ENCODE measurements around the gene GRB2.
"Not testable (repeated sequence)": the region's sequence is repeated elsewhere in the genome, so short reads cannot be mapped to it uniquely, and the experiment has no call there.

GRB2 gene

DNA sequence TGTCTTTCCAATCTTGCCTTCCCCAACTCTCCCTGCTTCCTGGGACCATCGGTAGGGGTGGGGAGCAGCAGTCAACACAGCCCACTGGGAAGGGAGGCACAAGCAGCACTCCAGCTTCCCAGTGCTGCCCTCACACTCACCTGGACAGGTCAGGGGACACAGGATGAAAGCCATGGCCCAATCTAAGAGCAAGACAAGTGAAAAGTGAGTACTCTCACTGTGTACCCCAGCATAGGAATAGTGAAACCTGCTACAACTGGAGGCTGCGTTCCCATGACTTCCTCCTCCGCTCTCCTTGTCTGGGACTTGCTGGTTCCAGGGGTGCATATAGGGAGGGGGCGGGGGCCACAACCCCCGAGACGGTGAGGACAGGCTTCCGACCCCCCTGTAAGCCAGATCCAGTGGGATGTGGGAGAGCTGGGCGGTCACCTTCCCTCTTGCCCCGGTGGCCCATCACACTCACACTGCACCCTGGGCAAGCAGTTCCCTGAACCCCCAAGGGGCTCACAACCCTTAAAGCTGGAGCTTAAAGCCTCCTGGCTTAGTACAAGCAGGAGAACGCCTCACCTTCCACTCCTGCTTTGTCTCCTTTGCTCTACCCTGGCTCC is 86.8 kb downstream of the GRB2 start:
- DNase-seq (ENCODE audit: low read depth in 2 of 2), result no peak

GRCh38 chr17:75318211-75318610 is 87.3 kb downstream of the GRB2 start:
- DNase-seq (ENCODE audit: low read depth in 2 of 2), result no peak

- no peak for DNase-seq (ENCODE audit: low read depth in 2 of 2)
Measured at GRCh38 chr17:75317671-75318070, 87.8 kb downstream of the GRB2 start.

DNA sequence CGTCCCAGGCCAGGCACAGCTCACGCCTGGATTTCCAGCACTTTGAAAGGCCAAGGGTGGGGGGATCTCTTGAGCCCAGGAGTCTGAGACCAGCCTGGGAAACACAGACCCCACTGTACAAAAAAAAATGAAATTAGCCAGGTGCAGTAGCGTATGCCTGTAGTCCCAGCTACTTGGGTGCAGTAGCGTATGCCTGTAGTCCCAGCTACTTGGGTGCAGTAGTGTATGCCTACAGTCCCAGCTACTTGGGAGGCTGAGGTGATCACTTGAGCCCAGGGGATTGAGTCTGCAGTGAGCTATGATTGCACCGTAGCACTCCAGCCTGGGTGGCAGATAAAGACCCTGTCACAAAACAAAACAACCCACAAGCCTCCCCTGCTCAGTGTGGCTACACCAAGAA is 89.2 kb downstream of the GRB2 start:
- no peak for DNase-seq (ENCODE audit: low read depth in 2 of 2)

DNA sequence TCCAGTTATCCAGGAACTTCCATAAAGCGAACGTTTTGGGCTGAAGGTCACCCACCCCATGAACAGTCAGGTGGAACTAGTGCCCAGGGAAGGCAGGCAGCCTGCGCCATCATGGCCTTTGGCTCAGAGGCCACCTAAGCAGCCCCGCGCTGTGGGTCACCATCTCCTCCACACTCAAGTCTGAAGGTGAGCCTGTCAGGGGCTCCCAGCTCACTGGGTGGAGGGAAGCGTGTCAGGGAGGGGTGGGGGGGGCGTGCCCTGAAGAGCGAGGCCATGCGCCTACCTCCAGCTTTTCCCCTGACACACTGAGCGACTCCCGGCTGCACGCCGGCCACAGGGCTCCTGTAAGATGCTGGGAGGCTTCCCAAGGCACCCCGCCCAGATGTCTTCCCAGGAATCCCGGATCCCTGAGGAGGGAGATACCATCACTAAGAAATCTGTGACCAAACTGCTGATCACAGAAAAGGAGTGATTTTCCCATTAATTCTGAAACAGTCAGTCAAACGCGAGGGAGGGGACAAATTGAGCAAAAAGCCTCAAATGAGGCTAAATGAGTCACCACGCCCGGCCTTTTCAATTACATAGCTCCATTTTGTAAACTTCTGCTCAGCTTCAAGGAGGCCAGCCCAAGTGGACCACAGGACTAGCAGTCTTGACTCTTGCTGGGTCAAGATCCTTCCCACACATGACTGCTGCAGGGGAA is 89.8 kb downstream of the GRB2 start:
- no peak for DNase-seq (ENCODE audit: low read depth in 2 of 2)

- DNase-seq (ENCODE audit: low read depth in 2 of 2), result no peak
Measured at GRCh38 chr17:75313941-75314551, 91.4 kb downstream of the GRB2 start.

DNA sequence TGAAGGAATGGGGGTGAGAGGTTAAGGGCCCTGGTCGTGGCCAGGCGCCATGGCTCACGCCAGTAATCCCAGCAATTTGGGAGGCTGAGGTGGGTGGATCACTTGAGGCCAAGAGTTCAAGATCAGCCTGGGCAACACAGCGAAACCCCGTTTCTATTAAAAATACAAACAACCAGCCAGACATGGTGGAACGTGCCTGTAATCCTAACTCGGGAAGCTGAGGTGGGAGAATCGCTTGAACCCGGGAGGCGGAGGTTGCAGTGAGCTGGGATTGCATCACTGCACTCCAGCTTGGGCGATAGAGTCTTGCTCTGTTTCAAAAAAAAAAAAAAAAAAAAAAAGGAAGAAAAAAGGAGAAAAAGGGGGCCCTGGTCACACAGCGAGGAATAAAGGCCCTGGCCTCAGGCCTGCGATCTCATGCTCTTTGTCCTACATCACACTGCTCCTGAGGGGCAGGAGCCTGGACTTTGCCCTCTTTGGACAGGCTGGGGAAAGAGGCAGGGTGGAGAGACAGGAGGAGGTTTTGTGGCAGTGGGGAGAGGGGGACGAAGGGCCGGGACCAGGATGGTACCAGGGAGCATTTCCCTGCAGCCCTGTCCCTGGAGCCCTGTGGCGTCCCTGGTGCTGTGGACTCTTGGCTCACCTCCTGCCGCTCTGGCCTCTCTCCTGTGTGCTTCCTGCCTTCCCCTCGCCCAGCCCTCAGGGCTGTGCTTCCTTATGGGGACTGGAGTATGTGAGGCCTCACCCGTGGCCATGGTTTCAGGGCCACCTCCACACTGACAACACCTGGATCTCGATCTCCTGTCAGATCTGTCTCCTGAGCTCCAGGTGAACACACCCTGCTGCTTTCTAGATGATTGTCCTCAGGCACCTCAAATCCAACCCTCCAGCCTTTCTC is 96.5 kb downstream of the GRB2 start:
- DNase-seq (ENCODE audit: low read depth in 2 of 2), result no peak

DNA sequence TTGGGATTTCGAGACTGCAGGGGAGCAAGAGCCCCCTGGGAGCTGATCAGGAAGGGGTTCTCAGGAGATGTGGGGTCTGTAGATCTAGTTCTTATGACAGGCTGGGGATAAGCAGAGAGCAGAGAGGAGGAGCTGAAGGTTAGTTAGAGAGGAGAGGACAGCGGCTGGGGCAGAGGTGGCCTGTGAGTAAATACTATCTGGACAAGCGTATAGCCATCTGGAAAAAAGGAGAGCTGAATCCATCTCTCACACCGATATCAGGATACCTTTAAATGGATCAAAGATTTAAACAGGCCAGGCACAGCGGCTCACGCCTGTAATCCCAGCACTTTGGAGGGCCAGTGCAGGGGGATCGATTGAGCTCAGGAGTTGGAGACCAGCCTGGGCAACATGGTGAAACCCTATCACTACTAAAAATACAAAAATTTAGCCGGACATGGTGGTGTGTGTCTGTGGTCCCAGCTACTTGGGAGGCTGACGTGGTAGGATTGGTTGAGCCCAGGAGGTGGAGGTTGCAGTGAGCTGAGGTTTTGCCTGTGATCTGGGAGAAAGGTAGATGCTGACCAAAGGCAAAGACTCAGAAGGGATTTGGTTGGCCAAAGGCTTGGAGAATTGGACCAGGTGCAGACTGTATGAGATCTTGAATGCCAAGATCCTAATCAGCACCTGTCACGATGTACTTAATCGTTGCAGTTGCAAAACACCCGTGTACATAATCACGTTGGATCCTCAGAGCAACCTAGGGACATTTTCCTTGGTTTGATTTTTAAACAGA is 97.3 kb downstream of the GRB2 start:
- DNase-seq (ENCODE audit: low read depth in 2 of 2), result no peak

DNA sequence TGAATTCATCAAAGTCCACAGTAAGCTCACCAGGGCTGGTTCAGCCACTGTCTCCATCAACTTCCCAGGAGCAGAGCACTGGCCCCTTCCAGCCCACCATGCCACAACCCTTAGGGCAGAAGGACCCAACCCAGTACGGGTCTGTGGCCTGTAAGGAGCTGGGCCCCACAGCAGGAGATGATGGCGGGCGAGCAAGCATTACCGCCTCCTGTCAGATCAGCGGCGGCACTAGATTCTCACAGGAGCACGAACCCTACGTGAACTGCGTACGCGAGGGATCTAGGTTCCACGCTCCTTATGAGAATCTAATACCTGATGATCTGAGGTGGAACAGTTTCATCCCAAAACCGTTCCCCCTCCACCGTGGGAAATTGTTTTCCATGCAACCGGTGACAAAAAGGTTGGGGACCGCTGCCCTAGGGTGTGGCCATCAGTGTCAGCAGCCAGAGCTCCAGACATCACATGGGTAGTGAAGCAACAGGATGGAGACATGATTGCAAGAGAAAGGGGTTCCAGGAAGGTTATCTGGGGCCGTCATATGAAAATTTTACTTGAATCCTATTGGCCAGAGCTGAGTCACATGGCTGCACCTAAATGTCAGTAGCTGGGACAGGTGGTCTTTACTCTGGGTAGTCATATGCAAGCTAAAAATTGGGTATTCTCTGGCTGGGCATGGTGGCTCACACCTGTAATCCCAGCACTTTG is 103.8 kb downstream of the GRB2 start:
- no peak for DNase-seq (ENCODE audit: low read depth in 2 of 2)

GRCh38 chr17:75301049-75301448 is 104.4 kb downstream of the GRB2 start:
- no peak for DNase-seq (ENCODE audit: low read depth in 2 of 2)

DNA sequence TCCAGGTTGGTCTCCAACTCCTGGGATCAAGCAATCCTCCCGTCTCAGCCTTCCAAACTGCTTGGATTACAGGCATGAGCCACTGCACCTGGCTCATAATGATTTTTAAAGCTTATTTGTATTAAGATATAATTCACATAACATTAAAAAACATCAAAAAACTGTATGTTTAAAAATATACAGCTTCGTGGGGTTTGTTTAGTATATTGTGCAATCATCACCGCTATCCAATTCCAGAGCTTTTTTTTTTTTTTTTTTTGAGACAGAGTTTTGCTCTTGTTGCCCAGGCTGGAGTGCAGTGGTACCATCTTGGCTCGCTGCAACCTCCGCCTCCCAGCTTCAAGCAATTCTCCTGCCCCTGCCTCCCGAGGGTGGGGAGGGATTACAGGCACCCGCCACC is 105.2 kb downstream of the GRB2 start:
- no peak for DNase-seq (ENCODE audit: low read depth in 2 of 2)

GRCh38 chr17:75295201-75296158 is 110.0 kb downstream of the GRB2 start:
- DNase-seq (ENCODE audit: low read depth in 2 of 2), result no peak

GRCh38 chr17:75292810-75293448 is 112.5 kb downstream of the GRB2 start:
- DNase-seq (ENCODE audit: low read depth in 2 of 2), result not testable (repeated sequence)

- DNase-seq (ENCODE audit: low read depth in 2 of 2), result peak; percentile 56 to 57
Measured at GRCh38 chr17:75289832-75290337, 115.6 kb downstream of the GRB2 start.

DNA sequence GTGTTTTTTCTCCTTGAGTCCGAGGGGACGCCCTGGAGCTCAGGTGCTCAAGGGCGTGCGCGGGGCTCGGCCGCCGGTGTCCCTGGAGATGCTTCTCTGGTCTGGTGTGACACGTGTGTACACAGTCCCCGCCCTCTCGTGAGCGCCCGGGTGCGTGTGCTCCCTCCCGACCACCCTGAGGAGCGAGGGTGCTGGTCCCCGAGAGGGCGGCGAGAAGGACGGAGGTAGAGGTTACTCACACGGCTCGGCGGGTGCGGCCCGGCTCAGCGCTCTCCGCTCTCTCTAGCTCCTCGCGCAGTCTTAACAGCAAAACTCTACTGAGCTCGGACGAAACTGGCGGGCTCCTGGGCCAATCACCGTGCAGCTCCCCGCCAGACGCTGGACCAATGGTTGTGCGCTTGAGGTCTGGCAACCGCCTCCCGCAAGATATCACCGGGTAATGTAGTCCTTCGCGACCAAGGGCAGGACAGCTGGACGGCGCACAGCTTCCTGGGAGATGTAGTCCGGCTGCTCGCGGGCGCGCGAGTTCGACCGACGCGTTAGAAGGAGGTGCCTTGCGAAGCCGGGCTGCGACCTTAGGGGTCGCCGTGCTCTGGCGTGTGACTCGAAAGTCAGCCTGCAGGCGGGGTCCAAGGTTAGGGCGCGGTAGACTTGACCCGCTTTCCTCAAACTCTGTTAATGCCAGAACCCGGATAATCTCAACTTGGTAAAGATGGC is 116.2 kb downstream of the GRB2 start, which contains the start of gene SLC25A19:
Gene SLC25A19 (minus strand): TSS at position 319 of the 717 bp plus-strand sequence. CDS start 2,669 bp downstream, outside the sequence.
- DNase-seq (ENCODE audit: low read depth in 2 of 2), result peak; percentile 94 to 95

DNA sequence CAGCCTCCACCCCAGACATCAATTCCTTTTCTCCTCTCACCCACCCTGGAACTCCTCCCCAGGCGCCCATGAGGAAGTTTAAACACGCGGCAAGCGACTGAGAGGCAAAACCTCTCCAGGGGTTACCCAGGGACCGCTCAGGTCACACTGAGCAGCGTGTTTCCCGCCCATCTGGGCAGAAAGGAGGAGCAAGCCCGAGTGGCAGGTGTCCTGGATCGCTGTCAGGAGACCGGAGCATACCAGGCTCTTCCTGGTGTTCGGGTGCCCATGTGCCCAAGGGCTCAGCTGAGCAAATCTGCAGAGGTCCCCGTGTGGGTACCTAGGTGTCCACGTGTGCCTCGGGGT is 116.7 kb downstream of the GRB2 start:
- DNase-seq (ENCODE audit: low read depth in 2 of 2), result peak; percentile 33 to 40

DNA sequence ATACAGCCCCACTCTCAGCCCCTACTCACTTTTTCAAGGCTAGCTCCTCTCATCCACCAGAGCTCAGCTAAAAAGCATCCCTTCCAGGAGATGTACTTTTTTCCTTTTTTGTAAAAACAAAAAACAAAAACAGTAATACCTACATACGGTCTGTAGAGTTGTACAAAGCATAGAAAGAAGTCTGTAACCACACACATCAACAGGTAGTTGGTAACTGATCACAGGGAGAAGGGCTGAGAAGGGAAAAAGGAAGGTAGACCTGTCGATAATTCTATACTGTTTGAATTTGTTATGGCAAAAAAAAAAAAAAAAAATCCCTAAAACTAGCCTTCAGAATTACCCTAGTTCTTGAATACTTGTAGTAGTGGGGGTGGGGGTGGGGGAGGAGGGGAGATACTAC is 117.1 kb downstream of the GRB2 start:
- DNase-seq (ENCODE audit: low read depth in 2 of 2), result no peak

DNA sequence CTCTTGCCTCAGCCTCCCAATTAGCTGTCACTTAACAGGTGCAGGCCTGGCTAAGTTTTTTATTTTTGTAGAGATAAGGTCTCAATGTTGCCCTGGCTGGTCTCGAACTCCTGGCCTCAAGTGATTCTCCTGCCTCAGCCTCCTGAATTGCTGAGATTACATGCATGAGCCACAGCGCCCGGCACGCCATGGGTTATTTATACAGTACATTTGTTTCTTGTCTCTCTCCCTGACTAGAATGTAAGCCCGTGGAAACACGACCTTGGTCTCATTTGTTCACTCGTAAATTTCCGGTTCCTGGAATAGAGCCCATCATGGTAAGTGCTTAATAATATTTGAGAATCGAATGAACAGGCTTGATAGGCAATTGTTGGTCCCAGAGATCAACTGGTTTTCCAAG is 118.3 kb downstream of the GRB2 start:
- no peak for DNase-seq (ENCODE audit: low read depth in 2 of 2)
